HuH-7 (cell line): ENCODE measurements around the gene TFR2.
A peak's percentile ranks its signal among the peaks of the same experiment; 100 is the strongest.

ENCODE experiments used
- DNase-seq: peaks from one replicate; pipeline ENCODE4 v3.0.0; 2011; ENCODE audit warnings: low spot score

TFR2 gene

DNA sequence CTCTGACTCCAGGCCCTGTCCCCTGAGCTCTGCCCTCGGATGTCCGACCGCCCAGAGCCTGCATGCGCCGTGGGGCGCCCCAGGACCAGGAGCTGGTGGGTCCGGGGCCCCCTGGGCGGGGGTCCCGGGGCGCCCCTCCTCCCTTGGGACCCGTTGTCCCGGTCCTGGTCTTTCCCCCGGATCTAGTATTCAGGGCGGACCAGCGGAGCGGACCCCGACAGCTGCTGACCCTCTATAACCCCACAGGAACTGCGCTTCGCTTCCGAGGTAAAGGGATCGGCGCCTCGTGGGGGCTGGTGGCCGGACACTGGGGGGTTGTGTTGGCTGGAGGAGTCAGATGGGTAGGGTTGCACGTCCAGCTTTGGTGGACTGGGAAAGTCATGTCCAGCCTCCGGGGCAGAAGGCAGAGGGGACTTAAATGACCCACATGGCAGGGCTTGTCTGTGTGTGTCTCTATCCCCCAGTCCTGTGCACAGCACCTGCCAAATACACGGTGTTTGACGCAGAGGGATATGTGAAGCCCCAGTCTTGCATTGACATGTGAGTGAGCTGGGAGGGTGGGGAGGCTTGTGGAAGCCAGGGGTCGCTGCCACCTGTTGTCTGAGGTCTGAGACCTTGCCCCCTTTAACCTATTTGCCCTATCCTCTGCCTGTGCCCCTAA is 28.5 kb downstream of the TFR2 start:
- peak; percentile 68 for DNase-seq

DNA sequence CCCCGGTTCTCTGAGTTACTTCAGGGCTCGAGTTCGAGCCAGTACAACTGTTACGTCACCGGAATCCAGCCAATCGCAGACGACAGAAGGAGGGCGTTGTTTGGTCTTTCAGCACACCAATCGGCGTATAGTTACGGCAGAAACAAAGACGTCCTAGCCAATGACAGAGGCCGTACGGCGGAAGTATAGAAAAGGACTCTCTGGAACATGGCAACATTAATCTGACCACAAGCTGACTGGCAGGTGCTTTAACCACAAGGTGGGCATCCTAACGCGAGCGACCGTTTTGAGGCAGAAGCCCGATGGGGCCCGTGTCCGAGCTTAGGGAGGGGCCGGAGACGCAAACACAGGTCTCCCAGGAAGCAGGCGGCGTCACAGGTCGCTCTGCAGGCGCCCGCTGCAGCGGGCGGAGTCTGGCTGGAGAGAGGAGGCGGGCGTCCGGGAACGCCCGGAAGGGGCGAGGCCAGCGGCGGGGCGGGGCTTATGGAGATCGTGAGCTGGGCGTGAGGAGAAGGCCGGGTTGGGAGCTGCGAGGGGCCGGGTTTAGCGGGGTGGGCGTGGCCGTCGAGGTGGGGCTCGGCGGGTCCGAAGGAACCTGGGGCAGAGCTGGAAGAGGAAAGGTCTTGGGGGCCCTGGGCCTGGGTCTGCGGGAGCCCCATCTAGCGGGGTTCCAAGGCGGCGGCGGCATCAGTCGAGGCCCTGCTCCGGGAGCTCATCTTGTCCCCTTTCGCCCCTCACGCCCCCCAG is 29.2 kb downstream of the TFR2 start, which contains the start of gene MOSPD3:
MOSPD3 (plus strand) TSS at position 558 of the 747 bp plus-strand sequence. CDS start 252 bp downstream, outside the sequence.
- peak; percentile 100 for DNase-seq

- DNase-seq, result no peak
Observed at GRCh38 chr7:100609958-100610357, 31.4 kb downstream of the TFR2 start.

GRCh38 chr7:100607111-100607510 is 34.2 kb downstream of the TFR2 start:
- DNase-seq, result no peak

GRCh38 chr7:100606313-100606712 is 35.0 kb downstream of the TFR2 start:
- DNase-seq, result no peak

GRCh38 chr7:100604976-100605911 is 36.1 kb downstream of the TFR2 start:
- DNase-seq, result no peak

DNA sequence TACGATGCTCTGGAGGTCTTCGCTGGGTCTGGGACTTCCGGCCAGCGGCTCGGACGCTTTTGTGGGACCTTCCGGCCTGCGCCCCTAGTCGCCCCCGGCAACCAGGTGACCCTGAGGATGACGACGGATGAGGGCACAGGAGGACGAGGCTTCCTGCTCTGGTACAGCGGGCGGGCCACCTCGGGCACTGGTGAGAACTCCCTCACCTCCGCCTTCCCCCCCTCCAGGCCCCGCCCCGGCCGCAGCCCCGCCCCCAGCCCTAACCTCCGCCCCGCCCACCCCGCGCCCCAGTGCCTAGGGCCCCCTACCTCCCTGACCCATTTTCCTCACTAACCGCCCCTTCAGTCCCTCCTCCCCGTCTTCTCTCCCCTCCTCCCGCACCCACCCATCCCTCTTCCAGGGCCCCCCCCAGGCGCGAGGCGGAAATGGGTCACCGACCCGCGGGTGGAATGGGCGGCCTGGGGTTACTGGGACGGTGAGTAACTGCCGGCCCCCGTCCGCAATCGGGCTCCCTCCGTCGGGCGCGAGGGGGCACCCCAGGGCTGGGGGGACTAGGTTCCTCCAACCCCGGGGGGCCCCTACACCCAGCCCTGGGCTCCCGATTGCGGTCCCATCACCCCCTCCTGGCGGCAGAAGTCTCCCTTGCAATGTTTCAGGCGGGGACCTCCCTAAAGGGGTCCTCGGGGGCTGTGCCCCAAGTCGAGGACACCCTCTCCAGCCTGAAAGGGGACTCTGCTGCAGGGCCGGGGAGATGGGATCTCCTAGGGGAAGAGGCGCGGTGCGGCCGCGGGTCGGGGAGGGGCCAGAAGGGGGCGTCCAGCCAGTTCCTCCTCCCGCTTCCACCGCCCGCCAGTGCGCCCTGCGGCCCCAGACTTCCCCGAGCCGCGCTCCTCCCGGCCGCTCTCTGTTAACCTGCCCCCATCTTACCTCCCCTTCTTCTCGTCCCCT is 37.0 kb downstream of the TFR2 start:
- no peak for DNase-seq

DNA sequence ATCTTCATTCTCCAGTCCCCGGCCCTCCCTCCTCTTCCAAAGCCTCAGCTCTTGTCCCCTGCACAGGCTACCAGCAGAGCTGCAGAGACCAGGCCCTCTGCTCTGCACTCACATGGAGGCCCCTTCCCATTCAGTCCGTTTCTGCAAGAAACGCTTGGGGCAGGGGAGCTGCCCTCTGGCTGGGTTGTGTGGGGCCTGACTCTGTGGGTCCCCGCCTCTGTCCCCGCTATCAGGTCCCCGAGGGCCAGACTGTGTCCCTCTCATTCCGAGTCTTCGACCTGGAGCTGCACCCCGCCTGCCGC is 37.7 kb downstream of the TFR2 start:
- DNase-seq, result no peak

DNA sequence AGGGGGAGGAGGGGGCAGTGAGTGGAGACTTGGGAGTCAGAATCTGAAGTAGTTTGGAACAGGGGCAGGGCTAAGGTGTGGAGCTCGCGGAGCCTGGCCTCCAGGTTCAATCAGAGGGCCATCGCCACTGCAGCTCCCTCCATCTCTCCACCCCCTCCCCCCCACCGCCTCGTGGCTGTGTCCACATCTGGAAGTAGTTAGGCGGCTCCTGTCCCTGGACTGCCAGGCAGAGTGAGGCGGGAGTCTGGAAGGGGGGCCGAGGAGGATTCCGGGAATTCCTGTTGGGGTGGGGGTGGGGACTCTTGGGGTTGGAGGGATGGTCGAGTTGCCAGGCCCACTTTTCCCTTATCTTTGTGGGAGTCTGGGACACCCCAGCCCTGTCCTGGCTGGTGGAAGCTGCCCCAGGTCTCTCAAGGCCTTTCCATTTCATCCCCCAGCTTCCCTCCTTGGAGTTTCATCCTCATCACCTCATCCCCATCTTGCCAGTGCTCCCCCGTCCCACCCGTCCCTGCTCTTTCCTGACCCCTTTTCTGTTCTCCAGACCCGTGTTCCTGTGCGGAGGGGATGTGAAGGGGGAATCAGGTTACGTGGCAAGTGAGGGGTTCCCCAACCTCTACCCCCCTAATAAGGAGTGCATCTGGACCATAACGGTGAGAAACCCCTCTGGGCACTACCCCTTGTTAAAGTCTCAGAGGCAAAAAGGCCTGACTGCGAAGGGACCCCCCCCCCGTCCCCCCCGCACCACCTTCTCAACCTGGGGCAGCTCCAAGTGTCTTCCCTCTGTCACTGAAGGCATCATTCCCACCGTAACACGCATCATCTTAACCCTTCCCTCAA is 38.2 kb downstream of the TFR2 start:
- no peak for DNase-seq

DNA sequence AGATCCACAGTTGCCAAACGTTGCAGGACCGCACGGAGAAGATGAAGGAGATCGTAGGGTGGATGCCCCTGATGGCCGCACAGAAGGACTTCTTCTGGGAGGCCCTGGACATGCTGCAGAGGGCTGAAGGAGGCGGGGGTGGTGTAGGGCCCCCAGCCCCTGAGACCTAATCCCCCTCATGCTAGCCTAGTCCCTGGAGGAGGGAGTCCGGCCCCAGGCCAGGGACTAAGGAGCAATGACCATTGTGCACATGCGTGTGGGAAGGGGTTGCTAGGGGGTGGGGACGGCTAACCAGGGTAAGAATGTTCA is 40.7 kb downstream of the TFR2 start:
- DNase-seq, result no peak

DNA sequence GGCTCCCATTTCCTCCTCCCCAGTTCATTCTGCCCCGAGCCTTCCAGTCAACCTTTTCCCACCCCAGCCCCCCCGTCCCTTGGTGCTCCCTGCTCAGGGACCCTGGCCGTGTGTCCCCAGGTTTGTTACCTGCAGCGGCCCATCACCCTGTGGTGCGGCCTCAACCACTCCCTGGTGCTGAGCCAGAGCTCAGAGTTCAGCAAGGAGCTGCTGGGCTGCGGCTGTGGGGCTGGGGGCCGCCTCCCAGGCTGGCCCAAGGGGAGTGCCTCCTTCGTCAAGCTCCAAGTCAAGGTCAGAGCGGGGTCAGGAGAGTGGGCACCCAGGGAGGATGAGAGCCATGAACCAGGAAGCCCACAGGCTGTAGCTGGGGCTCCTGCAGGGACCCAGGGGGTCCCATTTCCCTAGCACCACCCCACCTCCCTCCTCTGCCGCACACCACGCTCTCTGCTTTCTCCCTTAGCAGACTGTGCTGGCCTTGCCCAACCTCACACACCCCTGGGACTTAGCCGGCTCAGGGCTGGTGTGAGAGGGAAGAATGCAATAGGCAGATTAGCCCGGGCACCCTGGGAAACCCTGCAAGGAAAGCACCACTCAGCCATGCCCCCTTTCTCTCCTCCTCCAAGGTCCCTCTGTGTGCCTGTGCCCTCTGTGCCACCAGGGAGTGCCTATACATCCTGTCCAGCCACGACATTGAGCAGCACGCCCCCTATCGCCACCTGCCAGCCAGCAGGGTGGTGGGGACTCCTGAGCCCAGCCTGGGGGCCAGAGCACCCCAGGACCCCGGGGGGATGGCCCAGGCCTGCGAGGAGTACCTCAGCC is 41.2 kb downstream of the TFR2 start:
- DNase-seq, result no peak

DNA sequence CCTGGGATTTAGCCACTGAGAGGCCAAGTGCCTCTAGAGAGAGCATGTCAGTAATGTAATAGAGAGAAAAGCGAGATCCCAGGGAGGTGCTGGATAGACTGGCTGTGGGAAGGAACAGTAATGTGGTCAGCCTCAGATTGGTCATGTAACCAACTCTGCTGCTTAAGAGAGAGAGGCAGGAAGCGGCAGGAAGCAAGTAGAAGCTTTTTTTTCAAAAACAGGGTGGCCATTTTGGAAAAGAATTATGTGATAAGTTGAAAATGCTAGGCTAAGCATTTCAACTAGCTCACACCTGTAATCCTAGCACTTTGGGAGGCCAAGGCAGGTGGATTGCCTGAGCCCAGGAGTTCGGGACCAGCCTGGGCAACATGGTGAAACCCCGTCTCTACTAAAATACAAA is 42.9 kb downstream of the TFR2 start:
- DNase-seq, result no peak

- no peak for DNase-seq
Observed at GRCh38 chr7:100595188-100595587, 46.2 kb downstream of the TFR2 start.

GRCh38 chr7:100591596-100591995 is 49.8 kb downstream of the TFR2 start:
- DNase-seq, result no peak

DNA sequence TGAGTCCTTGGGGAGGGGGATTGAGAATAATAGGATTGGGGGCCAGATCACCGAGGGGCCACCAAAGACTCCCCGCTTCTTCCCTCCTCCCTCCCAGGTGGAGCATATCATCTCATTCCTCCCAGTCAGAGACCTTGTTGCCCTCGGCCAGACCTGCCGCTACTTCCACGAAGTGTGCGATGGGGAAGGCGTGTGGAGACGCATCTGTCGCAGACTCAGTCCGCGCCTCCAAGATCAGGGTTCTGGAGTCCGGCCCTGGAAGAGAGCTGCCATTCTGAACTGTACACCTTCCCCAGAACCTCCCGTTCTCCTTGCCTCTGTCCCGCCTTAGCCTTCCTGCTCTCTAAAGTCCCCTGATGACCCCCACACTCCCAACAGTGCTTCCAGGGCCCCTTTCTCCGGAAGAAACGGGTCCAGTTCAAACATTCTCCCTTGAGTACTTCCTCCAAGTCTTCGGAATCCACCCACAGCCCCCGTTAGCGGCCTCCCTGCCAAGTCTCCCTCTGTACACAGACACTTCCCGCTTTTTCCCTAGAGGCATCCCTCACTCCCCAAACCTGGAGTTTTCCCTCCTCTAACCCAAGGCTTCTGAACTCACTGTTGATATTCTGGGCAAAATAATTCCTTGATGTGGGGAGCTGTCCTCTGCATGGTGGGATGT is 51.1 kb downstream of the TFR2 start:
- DNase-seq, result no peak

GRCh38 chr7:100589341-100589947 is 51.9 kb downstream of the TFR2 start:
- no peak for DNase-seq

DNA sequence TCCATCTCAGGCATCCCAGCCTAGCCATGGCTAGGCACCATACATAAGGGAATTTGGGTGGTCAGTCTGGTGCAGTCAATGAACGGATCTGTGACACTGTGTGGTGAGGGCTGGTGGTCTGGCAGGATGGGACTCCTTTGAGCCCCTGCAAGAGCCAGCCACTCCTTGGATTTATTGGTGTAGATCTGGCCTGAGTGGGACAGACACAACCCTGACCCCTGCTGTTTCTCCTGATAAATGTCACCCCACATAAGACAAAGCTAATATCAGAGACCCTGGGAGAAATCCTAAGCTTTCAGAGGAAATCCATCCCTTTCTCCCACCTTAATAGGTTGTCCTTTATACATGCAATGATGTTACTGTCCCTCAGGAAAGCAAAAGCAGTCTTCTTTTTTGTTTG is 52.9 kb downstream of the TFR2 start:
- DNase-seq, result no peak

DNA sequence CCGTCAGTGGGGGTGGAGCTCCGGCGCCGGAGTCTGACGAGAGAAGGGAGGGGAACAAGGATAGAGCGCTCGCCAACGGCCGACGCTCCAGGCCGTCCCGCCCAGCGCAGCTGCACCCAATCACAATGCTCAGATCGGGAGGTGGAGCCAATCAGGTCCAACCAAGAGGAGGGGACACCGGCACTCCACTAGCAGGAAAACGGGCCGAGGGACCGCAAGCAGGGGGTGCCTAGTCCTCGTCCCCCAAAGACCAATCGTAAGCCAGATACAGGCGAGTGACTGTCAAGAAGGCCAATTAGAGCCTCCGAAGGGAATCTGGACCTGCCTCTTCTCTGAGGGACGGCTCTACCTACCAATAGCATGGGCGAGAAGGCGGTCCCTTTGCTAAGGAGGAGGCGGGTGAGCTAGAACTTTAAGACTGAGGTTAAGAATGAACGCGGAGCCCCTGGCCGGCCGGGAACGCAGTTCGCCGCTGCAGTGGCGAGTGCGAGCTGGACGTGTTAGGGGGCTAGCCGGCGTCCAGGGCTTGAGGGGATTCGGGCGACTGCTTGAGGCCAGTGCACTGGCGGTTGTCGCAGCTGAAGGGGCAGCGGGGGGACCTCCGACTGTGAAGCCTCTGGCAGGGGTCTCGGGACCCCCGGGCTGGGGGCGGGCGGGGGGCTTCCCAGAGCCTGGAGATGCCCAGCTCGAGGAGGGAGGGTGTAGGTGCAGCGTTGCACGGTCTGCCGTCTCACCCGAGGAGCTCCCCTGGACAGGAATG is 54.9 kb downstream of the TFR2 start, which contains the start of gene FBXO24:
FBXO24 (plus strand) TSS at position 63 of the 760 bp plus-strand sequence; CDS start at position 361, 298 bp downstream.
- DNase-seq, result peak; percentile 100
